Stimulated activated CD8-positive, alpha-beta memory T cell treated with anti-CD3 and anti-CD28 coated beads, Interleukin-2, amount 100 ng/mL, for 48 hours (primary cell): Measurements from ENCODE around the gene ATAD3C.
"Not testable (repeated sequence)": the region's sequence is repeated elsewhere in the genome, so short reads cannot be mapped to it uniquely, and the experiment has no call there.

Experiments
- DNase-seq, 2 donors: peaks; one replicate each; pipeline ENCODE4 v3.0.0-alpha.2; 2020; ENCODE audit warnings: low read depth in 2 of 2

ATAD3C gene

DNA sequence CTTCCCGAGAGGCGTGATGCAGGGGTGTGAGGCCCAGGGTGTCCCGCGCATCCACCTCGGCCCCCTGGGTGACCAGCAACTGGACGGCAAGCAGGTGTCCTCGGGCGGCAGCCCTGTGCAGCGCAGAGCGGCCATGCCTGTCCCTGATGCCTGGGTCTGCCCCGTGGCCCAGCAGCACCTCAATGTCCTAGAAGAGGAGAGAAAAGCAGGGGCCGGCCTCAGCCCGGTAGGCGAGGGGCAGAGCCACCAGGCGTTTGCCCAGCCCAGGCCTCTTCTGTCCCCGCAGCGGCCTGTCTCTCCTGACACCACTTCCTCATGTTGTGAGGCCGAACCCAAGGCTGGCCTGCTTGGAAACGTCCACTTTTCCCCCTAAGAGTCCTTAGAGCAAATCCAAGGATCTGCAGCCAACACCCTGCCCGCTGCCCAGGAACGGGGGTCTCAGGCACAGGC is 30.1 kb upstream of the ATAD3C start:
- DNase-seq = no peak

- DNase-seq = no peak
These were observed 29.5 kb upstream of the ATAD3C start for GRCh38 chr1:1419813-1420653.

GRCh38 chr1:1420654-1421141 is 28.8 kb upstream of the ATAD3C start:
- no peak for DNase-seq

DNA sequence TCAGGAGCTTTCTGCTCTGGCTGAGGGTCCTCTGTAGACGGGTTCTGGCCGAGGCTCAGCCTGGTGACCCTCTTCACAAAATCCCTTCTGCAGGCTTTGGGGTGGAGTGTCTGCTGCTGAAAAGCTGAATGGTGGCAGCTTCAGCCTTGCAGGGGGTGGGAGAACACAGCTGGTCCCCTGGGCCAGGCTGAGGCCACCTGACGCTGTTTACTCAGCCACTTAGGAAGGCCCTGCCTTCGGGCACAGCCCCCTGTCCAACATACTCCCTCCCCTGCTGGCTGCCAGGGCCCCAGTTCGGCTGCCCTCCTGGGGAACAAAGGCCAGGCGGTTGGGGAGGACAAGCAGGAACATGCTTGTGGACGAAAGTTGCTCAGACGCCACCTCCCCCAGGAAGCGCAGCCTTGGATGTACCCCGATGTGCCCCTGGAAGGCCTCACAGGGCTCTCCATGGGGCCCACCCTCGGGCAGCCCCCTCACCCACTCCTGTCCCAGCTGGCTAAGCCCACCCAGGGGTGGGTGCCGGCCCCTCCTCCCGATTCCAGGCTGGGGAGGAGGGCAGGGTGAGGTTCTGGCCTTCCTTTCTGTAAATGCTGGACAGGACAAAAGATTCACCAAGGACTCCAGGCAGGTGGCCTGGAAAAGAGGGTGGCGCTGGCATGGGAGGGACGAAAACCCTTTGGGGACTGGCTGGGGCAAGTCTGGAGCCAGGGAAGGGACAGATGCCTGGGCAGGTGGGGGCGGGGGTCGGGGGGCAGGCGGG is 28.2 kb upstream of the ATAD3C start, which contains the start of gene ANKRD65:
ANKRD65 (minus strand) TSS at position 130 of the 760 bp plus-strand sequence. CDS start 271 bp downstream, outside the sequence.
- no peak for DNase-seq

DNA sequence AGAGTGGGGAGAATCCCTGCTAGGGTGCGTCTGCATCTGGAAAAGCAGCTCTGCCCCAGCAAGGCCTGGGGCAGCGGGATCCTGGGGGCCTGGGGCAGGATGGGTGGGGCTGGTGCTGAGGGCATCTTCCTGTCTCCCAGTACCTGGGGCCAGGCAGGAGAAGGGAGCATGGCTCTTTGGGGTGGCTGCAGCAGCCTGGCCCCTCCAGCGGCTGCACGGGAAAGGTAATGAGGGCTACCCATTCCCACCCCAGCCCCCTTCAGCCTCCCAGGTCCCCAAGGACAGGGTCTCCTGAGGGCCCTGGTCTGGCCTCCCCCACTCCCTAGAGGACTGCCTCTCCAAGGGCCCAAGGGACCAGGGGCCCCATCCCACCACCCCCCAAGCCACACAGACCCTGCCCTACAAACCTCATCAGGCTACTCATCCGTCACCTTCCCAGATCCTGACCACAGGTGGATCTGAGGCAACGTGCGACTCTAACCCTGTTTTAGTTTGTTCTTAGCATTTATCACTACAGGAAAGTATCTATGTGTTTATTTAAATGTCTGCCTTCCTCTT is 27.5 kb upstream of the ATAD3C start:
- DNase-seq = no peak

- DNase-seq = no peak
These were observed 26.8 kb upstream of the ATAD3C start for GRCh38 chr1:1422465-1423244.

- DNase-seq = no peak
These were observed 26.3 kb upstream of the ATAD3C start for GRCh38 chr1:1423245-1423597.

- no peak for DNase-seq
These were observed 24.8 kb upstream of the ATAD3C start for GRCh38 chr1:1424707-1425106.

GRCh38 chr1:1425426-1425752 is 24.1 kb upstream of the ATAD3C start:
- no peak for DNase-seq

- no peak for DNase-seq
These were observed 23.6 kb upstream of the ATAD3C start for GRCh38 chr1:1425753-1426495.

DNA sequence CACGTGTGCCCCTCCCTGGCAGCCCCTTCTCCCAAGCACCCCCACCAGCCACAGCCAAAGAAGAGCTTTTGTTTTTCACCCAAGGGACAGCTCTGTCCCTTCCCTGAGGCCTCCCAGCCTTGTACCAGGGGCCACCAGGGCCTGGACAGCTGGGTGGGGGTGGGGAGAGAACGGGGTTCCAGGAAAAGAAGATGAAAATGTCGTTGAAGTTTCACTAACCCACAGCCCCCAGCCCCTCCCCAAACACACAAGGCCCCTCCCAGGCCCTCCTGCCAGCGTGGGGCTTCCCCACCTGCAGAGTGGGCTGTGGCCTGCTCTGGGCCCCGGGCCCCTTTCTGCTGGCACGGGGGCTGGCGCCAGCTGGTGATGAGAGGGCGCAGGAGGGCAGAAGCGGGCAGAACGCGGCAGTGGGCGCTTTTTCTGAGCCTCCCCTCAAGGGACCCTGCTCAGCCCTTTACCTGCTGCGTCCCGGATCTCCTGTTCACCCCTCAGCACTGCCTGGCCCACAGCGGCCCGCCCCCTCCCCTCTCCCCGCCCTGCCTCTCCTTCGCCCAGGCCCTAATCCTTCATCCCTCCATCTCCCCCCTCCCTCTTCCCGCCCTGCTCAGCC is 22.9 kb upstream of the ATAD3C start:
- DNase-seq = no peak

DNA sequence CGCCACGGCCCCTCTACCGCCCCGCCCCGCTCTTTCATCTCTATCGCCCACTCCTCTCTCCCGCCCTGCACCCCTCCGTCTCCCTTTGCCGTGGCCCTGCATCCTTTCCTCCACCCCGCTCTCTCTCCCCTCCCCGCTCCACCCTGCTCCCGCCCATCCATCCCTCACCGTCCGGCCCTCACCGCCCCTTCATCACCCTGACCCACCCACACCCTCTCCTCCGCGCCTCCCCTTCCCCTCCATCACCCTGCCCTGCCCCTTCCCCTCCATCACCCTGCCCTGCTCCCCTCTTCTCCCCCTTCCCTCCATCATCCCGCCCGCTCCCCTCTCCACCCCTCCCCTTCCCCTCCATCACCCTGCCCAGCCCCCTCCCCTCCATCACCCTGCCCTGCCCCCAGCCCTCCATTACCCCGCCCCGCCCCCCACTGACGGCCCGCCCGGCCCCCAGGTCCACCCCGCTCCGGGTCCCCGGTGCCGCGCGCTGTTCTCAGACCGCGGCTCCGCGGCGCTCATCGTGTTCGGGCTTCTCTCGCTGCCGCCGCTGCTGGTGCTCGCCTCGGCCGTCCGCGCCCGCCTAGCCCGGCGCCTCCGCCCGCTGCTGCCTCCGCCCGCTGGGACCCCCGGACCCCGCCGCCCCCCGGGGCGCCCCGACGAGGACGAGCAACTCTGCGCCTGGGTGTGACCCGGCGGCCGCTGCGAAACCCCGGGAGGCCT is 22.2 kb upstream of the ATAD3C start:
- DNase-seq = no peak

- no peak for DNase-seq
These were observed 21.7 kb upstream of the ATAD3C start for GRCh38 chr1:1427820-1428148.

- DNase-seq = no peak
These were observed 21.3 kb upstream of the ATAD3C start for GRCh38 chr1:1428174-1428573.

GRCh38 chr1:1428967-1429366 is 20.5 kb upstream of the ATAD3C start:
- not testable (repeated sequence) for DNase-seq

DNA sequence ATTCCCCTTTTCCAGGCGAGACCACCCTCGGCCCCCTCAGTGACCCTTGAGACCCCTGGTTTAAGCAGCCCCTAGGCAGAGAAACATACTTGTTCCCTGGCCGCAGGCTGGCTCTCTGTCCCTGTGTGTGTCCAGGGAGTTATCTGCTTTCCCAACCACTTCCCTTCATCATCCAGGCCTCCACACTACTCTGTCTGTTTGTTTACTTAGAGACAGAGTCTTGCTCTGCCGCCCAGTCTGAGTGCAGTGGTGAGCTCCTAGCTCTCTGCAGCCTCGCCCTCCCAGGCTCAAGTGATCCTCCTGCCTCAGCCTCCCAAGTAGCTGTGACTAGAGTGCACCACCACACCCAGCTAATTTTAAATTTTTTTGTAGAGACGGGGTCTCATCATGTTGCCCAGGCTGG is 19.8 kb upstream of the ATAD3C start:
- no peak for DNase-seq

GRCh38 chr1:1430114-1430982 is 19.1 kb upstream of the ATAD3C start:
- DNase-seq = no peak

DNA sequence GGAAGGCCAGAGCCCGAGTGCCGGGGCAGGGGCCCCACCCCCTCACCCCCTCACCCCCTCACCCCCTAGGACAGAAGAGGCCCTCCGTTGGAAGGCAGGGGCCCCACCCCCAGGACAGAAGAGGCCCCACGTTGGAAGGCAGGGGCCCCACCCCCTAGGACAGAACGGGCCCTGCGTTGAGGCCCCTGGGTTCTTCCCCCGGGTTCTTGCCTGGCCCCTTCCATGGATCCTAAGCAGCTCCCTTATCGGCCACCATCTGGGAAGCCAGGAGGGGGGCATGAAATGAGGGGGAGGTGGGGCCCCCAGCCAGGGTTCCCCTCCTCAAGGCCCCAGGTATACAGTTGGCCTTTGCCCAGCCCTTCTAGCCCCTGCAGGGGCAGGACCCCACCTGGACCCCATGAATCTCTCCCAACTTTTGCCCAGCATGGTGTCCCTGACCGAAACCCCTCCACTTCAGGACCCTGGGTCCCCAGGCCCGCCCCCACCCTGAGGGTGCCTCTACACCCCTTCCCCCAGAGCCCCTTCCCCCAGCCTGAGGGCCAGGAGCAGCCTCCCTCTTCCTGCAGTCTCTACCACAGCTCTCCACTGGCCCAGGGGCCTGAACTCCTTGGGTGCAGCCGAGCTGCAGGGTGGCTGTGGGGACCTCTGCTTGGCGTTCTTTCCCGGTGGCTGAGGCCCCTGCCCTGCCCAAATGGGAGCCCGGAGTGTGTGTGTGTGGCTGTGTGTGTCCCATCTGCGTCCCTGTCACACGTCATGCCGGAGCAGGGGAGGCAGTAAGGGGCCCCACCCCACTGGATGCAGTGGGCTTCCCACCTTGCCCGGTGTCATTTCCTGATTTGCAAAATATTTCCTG is 18.3 kb upstream of the ATAD3C start:
- no peak for DNase-seq
